ENCODE data around the gene KCNMB2. TPM values are rescaled to one million over a fixed set of nuclear protein-coding genes. Genes with fewer than 3 reads are reported as not detected.

Gene KCNMB2
- polyA plus RNA-seq, 1 donor (not counting 4 experiments of a cell fraction or from before 2014, with no cell fraction given) = not detected

DNA sequence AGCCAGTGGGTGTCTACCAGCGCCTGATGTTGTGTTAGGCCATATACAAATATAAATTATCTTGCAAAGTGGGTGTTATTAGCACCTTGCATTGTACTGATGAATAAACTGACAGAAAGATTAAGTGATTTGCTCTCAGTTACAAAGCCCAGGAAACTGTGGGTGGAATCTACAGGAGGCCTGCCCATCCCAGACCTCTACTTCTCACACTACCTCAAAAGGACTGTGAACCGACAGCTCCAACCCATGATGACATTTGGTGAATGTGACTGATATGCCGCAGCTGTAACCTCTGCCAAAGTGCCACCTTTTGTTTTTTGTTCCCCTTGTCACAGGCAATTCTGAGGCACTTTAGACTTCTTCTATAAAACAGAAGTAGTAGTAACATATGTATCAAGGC is 43.7 kb upstream of the KCNMB2 start:
- H3K36me3 ChIP-seq (ENCODE audit: control insufficient read depth in 2 of 2, extremely low read depth in 1 of 2, insufficient read depth in 2 of 2, low read length in 2 of 2) = no peaks in the 10 kb centered on the region

DNA sequence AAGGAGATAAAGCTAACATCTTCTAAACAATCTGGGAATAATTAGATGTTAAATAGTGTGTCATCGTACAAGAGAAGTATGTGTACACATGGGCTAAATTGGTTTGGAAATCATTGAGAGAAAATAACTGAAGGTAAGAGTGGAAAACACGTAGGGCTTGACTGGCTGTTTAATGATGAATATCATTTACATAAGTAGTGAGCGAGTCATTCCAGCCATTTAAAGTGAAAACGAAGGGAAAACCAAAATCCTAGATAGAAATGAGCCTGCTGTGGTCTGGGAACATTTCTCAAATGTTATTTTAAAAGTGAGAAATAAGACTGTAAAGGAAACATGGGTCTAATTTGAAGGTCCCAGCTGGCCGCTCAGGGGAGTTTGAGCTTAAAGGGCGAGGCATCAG is 41.9 kb upstream of the KCNMB2 start:
- no peaks in the 10 kb centered on the region for H3K4me1 ChIP-seq (ENCODE audit: control insufficient read depth, extremely low read depth, insufficient read depth, low read length)
- no peaks in the 10 kb centered on the region for H3K36me3 ChIP-seq (ENCODE audit: control insufficient read depth in 2 of 2, extremely low read depth in 1 of 2, insufficient read depth in 2 of 2, low read length in 2 of 2)
- H2AFZ ChIP-seq (ENCODE audit: control insufficient read depth, low read length) = no peak overlapping the region
- no peak overlapping the region for H3K9ac ChIP-seq (ENCODE audit: control insufficient read depth, extremely low read depth, insufficient read depth, low read length)
- no peaks in the 10 kb centered on the region for H3K9me3 ChIP-seq (ENCODE audit: control insufficient read depth, low read depth, low read length)
- no peaks in the 10 kb centered on the region for H3K9me1 ChIP-seq (ENCODE audit: control insufficient read depth, extremely low read depth, insufficient read depth, low read length)
- no peak overlapping the region for H3K4me3 ChIP-seq (ENCODE audit: control insufficient read depth in 2 of 3, extremely low read depth in 1 of 3, insufficient read depth in 2 of 3, low read depth in 1 of 3, low read length in 3 of 3)
- H3K79me2 ChIP-seq (ENCODE audit: control insufficient read depth, insufficient read depth, low read length) = no peaks in the 10 kb centered on the region
- FAIRE-seq (no peak), DNase-seq (ENCODE audit: low read depth, low spot score) (no peak)
- H3K27me3 ChIP-seq (ENCODE audit: control insufficient read depth, extremely low read depth, insufficient read depth, low read length) = no peaks in the 10 kb centered on the region
- no peak overlapping the region for H3K27ac ChIP-seq (ENCODE audit: control insufficient read depth, insufficient read depth, low read length)
- dilution Hi-C loops (cut with MboI; ENCODE audit: extremely low pct_ligation_motif_present, low sequenced_read_pairs) = no loop called here
- H3K4me2 ChIP-seq (ENCODE audit: control insufficient read depth, extremely low read depth, insufficient read depth, low read depth, low read length) = no peak overlapping the region
- TF ChIP-seq EZH2 (IDR thresholded peaks at IDR 0.05; ENCODE audit: low read length) = no peak
- TF ChIP-seq, protein P1, sequence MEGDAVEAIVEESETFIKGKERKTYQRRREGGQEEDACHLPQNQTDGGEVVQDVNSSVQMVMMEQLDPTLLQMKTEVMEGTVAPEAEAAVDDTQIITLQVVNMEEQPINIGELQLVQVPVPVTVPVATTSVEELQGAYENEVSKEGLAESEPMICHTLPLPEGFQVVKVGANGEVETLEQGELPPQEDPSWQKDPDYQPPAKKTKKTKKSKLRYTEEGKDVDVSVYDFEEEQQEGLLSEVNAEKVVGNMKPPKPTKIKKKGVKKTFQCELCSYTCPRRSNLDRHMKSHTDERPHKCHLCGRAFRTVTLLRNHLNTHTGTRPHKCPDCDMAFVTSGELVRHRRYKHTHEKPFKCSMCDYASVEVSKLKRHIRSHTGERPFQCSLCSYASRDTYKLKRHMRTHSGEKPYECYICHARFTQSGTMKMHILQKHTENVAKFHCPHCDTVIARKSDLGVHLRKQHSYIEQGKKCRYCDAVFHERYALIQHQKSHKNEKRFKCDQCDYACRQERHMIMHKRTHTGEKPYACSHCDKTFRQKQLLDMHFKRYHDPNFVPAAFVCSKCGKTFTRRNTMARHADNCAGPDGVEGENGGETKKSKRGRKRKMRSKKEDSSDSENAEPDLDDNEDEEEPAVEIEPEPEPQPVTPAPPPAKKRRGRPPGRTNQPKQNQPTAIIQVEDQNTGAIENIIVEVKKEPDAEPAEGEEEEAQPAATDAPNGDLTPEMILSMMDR (optimal IDR thresholded peaks at IDR 0.05 in 1 of 3, IDR thresholded peaks at IDR 0.05 in 1 of 3, conservative IDR thresholded peaks at IDR 0.05 in 1 of 3; ENCODE audit: extremely low read depth in 1 of 3, insufficient read depth in 2 of 3, low read length in 3 of 3) = no peak
- no peaks in the 10 kb centered on the region for H4K20me1 ChIP-seq (ENCODE audit: control insufficient read depth, extremely low read depth, insufficient read depth, low read length)

More for the DNA sequence above, 43.7 kb upstream of the KCNMB2 start:
- Histone ChIP-seq H3K9me3 (ENCODE audit: control insufficient read depth, low read depth, low read length) (no peaks in the 10 kb centered on the region), H3K4me2 (ENCODE audit: control insufficient read depth, extremely low read depth, insufficient read depth, low read depth, low read length) (no peak overlapping the region), H3K27me3 (ENCODE audit: control insufficient read depth, extremely low read depth, insufficient read depth, low read length) (no peaks in the 10 kb centered on the region), H4K20me1 (ENCODE audit: control insufficient read depth, extremely low read depth, insufficient read depth, low read length) (no peaks in the 10 kb centered on the region), H3K79me2 (ENCODE audit: control insufficient read depth, insufficient read depth, low read length) (no peaks in the 10 kb centered on the region), H3K4me1 (ENCODE audit: control insufficient read depth, extremely low read depth, insufficient read depth, low read length) (no peaks in the 10 kb centered on the region), H3K4me3 (ENCODE audit: control insufficient read depth in 2 of 3, extremely low read depth in 1 of 3, insufficient read depth in 2 of 3, low read depth in 1 of 3, low read length in 3 of 3) (no peak overlapping the region), H3K27ac (ENCODE audit: control insufficient read depth, insufficient read depth, low read length) (no peak overlapping the region), H3K9ac (ENCODE audit: control insufficient read depth, extremely low read depth, insufficient read depth, low read length) (no peak overlapping the region), H2AFZ (ENCODE audit: control insufficient read depth, low read length) (no peak overlapping the region), H3K9me1 (ENCODE audit: control insufficient read depth, extremely low read depth, insufficient read depth, low read length) (no peaks in the 10 kb centered on the region)
- DNase-seq (ENCODE audit: low read depth, low spot score) (no peak), FAIRE-seq (no peak)
- dilution Hi-C loops (cut with MboI; ENCODE audit: extremely low pct_ligation_motif_present, low sequenced_read_pairs) = no loop called here
- TF ChIP-seq EZH2 (IDR thresholded peaks at IDR 0.05; ENCODE audit: low read length) = no peak
- TF ChIP-seq, protein P1 (optimal IDR thresholded peaks at IDR 0.05 in 1 of 3, IDR thresholded peaks at IDR 0.05 in 1 of 3, conservative IDR thresholded peaks at IDR 0.05 in 1 of 3; ENCODE audit: extremely low read depth in 1 of 3, insufficient read depth in 2 of 3, low read length in 3 of 3) = no peak

Data from keratinocyte (primary cell).